Measurements from ENCODE around the gene AARS2. TPM values are rescaled to one million over a fixed set of nuclear protein-coding genes. Genes with fewer than 3 reads are reported as not detected.

Gene AARS2
- total and polyA plus RNA-seq, 10 of the 15 experiments (the other 5 are each of a cell fraction or from before 2014, with no cell fraction given): 0.71 to 18.3 (median 12.7) TPM

DNA sequence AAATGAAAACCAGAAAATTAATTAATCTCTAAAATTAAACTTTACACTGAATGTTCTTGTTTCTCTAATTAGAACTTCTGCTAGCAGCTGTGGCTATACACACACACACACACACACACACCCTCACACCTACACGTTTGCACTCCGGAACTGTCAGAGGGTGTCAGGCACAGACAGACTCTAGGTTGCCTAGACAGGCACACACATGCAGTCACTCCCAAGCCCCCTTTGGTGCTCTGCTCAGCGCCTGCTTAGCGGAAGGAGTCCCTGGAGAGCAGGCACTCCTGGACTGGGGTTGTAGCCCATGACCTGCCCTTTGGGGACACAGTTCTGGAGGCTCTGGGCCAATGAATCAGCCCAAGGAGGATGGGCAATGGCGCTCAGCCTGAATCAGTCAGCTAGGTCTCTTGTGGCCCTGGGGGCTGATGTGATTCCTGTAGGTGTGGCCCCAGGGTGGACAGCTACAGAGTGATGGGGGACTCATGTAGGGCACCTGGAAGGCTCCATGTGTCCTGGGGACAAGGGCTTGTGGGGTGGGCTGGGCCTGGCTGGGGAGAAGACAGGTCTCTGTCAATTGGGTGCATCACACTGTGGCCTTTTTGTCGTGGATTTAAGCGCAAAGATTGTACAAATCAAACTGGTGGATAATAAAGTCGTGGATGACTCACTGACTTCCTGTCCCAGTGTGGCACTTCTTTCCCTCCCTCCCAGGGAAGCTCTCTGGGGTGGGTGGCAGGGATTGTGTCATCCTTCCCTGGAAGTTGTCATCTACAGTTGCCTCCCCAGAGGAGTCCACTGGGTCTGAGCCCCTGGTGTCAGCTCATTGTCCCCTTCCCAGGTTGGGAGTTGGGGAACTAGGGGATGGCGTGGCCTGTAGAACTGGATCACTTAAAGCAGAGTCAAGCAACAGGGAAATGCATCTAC, 34.1 kb downstream of the AARS2 start:
- CTCF ChIA-PET: interaction anchor here (0.9 to 1.6 kb wide), 4 partner anchors 11 to 59 kb away, joined by 3 to 7 read pairs (median 4); no protein-coding TSS in a partner anchor
- Histone ChIP-seq H3K4me1 (ENCODE audit: control insufficient read depth, insufficient read depth, low read length) (no peaks in the 10 kb centered on the region), H2AFZ (ENCODE audit: control insufficient read depth, low read depth, low read length) (no peak overlapping the region), H3K27ac (ENCODE audit: control insufficient read depth, insufficient read depth) (no peak overlapping the region), H3K4me2 (ENCODE audit: control insufficient read depth, insufficient read depth) (no peak overlapping the region), H3K4me3 (no peak overlapping the region), H3K9me3 (replicated peaks; ENCODE audit: control insufficient read depth, insufficient read depth, low read length) (no peaks in the 10 kb centered on the region), H3K79me2 (ENCODE audit: control insufficient read depth, insufficient read depth, low read length) (no peaks in the 10 kb centered on the region), H3K9ac (ENCODE audit: control insufficient read depth, insufficient read depth, low read length) (no peak overlapping the region), H3K27me3 (replicated peaks in 1 of 2; ENCODE audit: control insufficient read depth in 2 of 2, insufficient read depth in 2 of 2, low read length in 1 of 2) (peaks cover 0 to 1% of the 10 kb centered on the region in 2 experiments; a peak in 2 of 4 replicates), H4K20me1 (ENCODE audit: control insufficient read depth, insufficient read depth) (no peaks in the 10 kb centered on the region), H3K36me3 (ENCODE audit: control insufficient read depth in 2 of 2, insufficient read depth in 2 of 2, low read length in 1 of 2) (no peaks in the 10 kb centered on the region; a peak in 1 of 4 replicates)
- SMC1A ChIA-PET (ENCODE audit: uncharacterized antibody, unreplicated experiment): no interaction called here
- RAD21 ChIA-PET (ENCODE audit: unreplicated experiment): interaction anchor here (0.6 kb wide), 1 partner anchor 57 kb away, joined by 3 read pairs; no protein-coding TSS in a partner anchor
- FAIRE-seq (no peak), DNase-seq (ENCODE audit: low read depth, low spot score) (no peak), ATAC-seq (no peak; the same call in 1 of the 3 replicates)
- POLR2A ChIA-PET: no interaction called here
- WGBS (ENCODE audit: insufficient coverage, insufficient replicate concordance, low lambda C conversion rate, missing lambda C conversion rate): 34% methylated on average over 9 of the region's 9 CpGs
- BruUV-seq (replicated peaks): no TSS peak
- in situ Hi-C loops (cut with MboI) (no loop called here), intact Hi-C loops (cut with micrococcal nuclease; ENCODE audit: unreplicated experiment) (no loop called here)
- TF ChIP-seq, protein P1, sequence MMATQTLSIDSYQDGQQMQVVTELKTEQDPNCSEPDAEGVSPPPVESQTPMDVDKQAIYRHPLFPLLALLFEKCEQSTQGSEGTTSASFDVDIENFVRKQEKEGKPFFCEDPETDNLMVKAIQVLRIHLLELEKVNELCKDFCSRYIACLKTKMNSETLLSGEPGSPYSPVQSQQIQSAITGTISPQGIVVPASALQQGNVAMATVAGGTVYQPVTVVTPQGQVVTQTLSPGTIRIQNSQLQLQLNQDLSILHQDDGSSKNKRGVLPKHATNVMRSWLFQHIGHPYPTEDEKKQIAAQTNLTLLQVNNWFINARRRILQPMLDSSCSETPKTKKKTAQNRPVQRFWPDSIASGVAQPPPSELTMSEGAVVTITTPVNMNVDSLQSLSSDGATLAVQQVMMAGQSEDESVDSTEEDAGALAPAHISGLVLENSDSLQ (IDR thresholded peaks at IDR 0.05): no peak
- TF ChIP-seq, protein P2, sequence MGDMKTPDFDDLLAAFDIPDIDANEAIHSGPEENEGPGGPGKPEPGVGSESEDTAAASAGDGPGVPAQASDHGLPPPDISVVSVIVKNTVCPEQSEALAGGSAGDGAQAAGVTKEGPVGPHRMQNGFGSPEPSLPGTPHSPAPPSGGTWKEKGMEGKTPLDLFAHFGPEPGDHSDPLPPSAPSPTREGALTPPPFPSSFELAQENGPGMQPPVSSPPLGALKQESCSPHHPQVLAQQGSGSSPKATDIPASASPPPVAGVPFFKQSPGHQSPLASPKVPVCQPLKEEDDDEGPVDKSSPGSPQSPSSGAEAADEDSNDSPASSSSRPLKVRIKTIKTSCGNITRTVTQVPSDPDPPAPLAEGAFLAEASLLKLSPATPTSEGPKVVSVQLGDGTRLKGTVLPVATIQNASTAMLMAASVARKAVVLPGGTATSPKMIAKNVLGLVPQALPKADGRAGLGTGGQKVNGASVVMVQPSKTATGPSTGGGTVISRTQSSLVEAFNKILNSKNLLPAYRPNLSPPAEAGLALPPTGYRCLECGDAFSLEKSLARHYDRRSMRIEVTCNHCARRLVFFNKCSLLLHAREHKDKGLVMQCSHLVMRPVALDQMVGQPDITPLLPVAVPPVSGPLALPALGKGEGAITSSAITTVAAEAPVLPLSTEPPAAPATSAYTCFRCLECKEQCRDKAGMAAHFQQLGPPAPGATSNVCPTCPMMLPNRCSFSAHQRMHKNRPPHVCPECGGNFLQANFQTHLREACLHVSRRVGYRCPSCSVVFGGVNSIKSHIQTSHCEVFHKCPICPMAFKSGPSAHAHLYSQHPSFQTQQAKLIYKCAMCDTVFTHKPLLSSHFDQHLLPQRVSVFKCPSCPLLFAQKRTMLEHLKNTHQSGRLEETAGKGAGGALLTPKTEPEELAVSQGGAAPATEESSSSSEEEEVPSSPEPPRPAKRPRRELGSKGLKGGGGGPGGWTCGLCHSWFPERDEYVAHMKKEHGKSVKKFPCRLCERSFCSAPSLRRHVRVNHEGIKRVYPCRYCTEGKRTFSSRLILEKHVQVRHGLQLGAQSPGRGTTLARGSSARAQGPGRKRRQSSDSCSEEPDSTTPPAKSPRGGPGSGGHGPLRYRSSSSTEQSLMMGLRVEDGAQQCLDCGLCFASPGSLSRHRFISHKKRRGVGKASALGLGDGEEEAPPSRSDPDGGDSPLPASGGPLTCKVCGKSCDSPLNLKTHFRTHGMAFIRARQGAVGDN (IDR thresholded peaks at IDR 0.05): no peak
- TF ChIP-seq, protein P3, sequence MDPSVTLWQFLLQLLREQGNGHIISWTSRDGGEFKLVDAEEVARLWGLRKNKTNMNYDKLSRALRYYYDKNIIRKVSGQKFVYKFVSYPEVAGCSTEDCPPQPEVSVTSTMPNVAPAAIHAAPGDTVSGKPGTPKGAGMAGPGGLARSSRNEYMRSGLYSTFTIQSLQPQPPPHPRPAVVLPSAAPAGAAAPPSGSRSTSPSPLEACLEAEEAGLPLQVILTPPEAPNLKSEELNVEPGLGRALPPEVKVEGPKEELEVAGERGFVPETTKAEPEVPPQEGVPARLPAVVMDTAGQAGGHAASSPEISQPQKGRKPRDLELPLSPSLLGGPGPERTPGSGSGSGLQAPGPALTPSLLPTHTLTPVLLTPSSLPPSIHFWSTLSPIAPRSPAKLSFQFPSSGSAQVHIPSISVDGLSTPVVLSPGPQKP (IDR thresholded peaks at IDR 0.05; ENCODE audit: low read depth, low read length): no peak
- TF ChIP-seq IKZF2 (IDR thresholded peaks at IDR 0.05) (no peak), CHD4 (IDR thresholded peaks at IDR 0.05) (no peak), TAF1 (IDR thresholded peaks at IDR 0.05; ENCODE audit: borderline replicate concordance, low read depth, low read length) (no peak), JUNB (IDR thresholded peaks at IDR 0.05) (no peak), SMAD5 (IDR thresholded peaks at IDR 0.05; ENCODE audit: low read depth) (no peak), BCL11A (IDR thresholded peaks at IDR 0.05; ENCODE audit: low read depth, low read length) (no peak)
- TF ChIP-seq, protein P4, sequence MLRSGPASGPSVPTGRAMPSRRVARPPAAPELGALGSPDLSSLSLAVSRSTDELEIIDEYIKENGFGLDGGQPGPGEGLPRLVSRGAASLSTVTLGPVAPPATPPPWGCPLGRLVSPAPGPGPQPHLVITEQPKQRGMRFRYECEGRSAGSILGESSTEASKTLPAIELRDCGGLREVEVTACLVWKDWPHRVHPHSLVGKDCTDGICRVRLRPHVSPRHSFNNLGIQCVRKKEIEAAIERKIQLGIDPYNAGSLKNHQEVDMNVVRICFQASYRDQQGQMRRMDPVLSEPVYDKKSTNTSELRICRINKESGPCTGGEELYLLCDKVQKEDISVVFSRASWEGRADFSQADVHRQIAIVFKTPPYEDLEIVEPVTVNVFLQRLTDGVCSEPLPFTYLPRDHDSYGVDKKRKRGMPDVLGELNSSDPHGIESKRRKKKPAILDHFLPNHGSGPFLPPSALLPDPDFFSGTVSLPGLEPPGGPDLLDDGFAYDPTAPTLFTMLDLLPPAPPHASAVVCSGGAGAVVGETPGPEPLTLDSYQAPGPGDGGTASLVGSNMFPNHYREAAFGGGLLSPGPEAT (IDR thresholded peaks at IDR 0.05; ENCODE audit: low read depth): no peak
